H1 (cell line): ENCODE measurements around the gene FOXP4. TPM values are rescaled to one million over a fixed set of nuclear protein-coding genes. Genes with fewer than 3 reads are reported as not detected.

Source experiments
- CTCF ChIA-PET: fragments of 300-600 bp; sonication (Branson Sonifier 250); formaldehyde crosslinking; loops from one replicate; lab custom pipeline; 2021; ENCODE audit not compliant: partially characterized antibody; lab: Charles Lee
- POLR2A ChIA-PET: fragments of 300-600 bp; sonication (Branson Sonifier 250); formaldehyde crosslinking; loops from one replicate; lab custom pipeline; 2021; ENCODE audit warnings: inconsistent platforms; ENCODE audit not compliant: partially characterized antibody; lab: Charles Lee
- DNase-seq, 2 experiments: peaks; one replicate each; pipeline versions ENCODE4 v3.0.0 to v3.0.0-alpha.2; 2010 to 2022; ENCODE audit warnings: low spot score in 2 of 2, low read depth in 1 of 2, mixed read lengths in 1 of 2
- FAIRE-seq: peaks from 2 replicates; lab custom pipeline; 2011; peaks lifted over from hg19 to GRCh38; lab: Jason Lieb, UNC
- H2AFZ ChIP-seq: 2 replicates; pipeline ENCODE4 v1.8.1; 2012; ENCODE audit warnings: low read length, inconsistent platforms
- H2AK5ac ChIP-seq: 2 replicates; pipeline ENCODE4 v1.6.1; 2013; ENCODE audit warnings: low read depth, low read length
- H2BK120ac ChIP-seq: replicated peaks from 2 replicates; pipeline ENCODE3; 2013; ENCODE audit warnings: low read depth, low read length, inconsistent platforms
- H2BK12ac ChIP-seq: 2 replicates; pipeline ENCODE4 v1.6.1; 2013; ENCODE audit warnings: low read depth, low read length
- H2BK15ac ChIP-seq: 2 replicates; pipeline ENCODE4 v1.6.1; 2013; ENCODE audit warnings: low read length
- H2BK20ac ChIP-seq: 2 replicates; pipeline ENCODE4 v1.6.1; 2013; ENCODE audit warnings: low read length
- H2BK5ac ChIP-seq: 2 replicates; pipeline ENCODE4 v1.6.1; 2013; ENCODE audit warnings: low read depth, low read length
- H3K14ac ChIP-seq: 2 replicates; pipeline ENCODE4 v1.6.1; 2013; ENCODE audit warnings: inconsistent platforms; ENCODE audit not compliant: insufficient read length
- H3K18ac ChIP-seq: 2 replicates; pipeline ENCODE4 v1.6.1; 2013; ENCODE audit warnings: low read length; ENCODE audit errors: extremely low read depth
- H3K23ac ChIP-seq: 2 replicates; pipeline ENCODE4 v1.6.1; 2013; ENCODE audit warnings: inconsistent platforms; ENCODE audit not compliant: insufficient read length
- H3K23me2 ChIP-seq: 2 replicates; pipeline ENCODE4 v1.6.1; 2013; ENCODE audit warnings: low read depth, low read length
- H3K27ac ChIP-seq: 2 replicates; pipeline ENCODE4 v1.6.1; 2011; ENCODE audit warnings: low read depth, low read length, inconsistent platforms
- H3K27me3 ChIP-seq, 4 experiments: replicated peaks in 1 of 4; 1 replicate in 1 of 4; 2 replicates in 3 of 4; pipeline versions ENCODE4 v1.6.1 to v1.8.1; 2011 to 2013; ENCODE audit warnings: low read length in 3 of 4, mild to moderate bottlenecking in 3 of 4, inconsistent platforms in 2 of 4, mixed read lengths in 2 of 4, moderate library complexity in 1 of 4; ENCODE audit not compliant: control insufficient read depth in 3 of 4, insufficient read depth in 3 of 4; ENCODE audit errors: extremely low read depth in 1 of 4
- H3K36me3 ChIP-seq, 4 experiments: 2 replicates each; pipeline versions ENCODE4 v1.6.1 to v1.8.1; 2011 to 2013; ENCODE audit warnings: mild to moderate bottlenecking in 4 of 4, low read length in 3 of 4, moderate library complexity in 2 of 4, control low read depth in 1 of 4, inconsistent platforms in 1 of 4; ENCODE audit not compliant: insufficient read depth in 4 of 4, control insufficient read depth in 2 of 4
- H3K4ac ChIP-seq: replicated peaks from 2 replicates; pipeline ENCODE3; 2013; ENCODE audit warnings: low read length, low read depth, mixed read lengths, inconsistent platforms; ENCODE audit not compliant: insufficient read length
- H3K4me1 ChIP-seq, 4 experiments: replicated peaks in 1 of 4; 1 replicate in 1 of 4; 2 replicates in 3 of 4; pipeline versions ENCODE4 v1.6.1 to v1.8.1; 2011 to 2013; ENCODE audit warnings: low read length in 3 of 4, inconsistent platforms in 2 of 4, mixed read lengths in 1 of 4; ENCODE audit not compliant: insufficient read depth in 4 of 4, control insufficient read depth in 3 of 4
- H3K4me2 ChIP-seq, 2 experiments: 2 replicates each; pipeline versions ENCODE4 v1.6.1 to v1.8.1; 2011 to 2013; ENCODE audit warnings: low read depth in 2 of 2, low read length in 2 of 2, control low read depth in 1 of 2, inconsistent platforms in 1 of 2, mild to moderate bottlenecking in 1 of 2; ENCODE audit not compliant: insufficient read depth in 1 of 2
- H3K4me3 ChIP-seq, 4 experiments: fragments of 200-600, 300-600 bp in 1 of 4; sonication (generic), shearing (Covaris generic), sonication (Bioruptor Twin) in 1 of 4; 2 replicates each; pipeline versions ENCODE4 v1.5.1 to v1.8.1; 2011 to 2016; ENCODE audit warnings: low read length in 4 of 4, low read depth in 3 of 4, control low read depth in 2 of 4, inconsistent platforms in 2 of 4, mild to moderate bottlenecking in 2 of 4, mixed read lengths in 1 of 4, moderate library complexity in 1 of 4; ENCODE audit not compliant: insufficient read depth in 2 of 4; ENCODE audit errors: extremely low read depth in 1 of 4
- H3K56ac ChIP-seq: replicated peaks from 2 replicates; pipeline ENCODE3; 2013; ENCODE audit warnings: low read depth, mild to moderate bottlenecking, mixed read lengths, low read length, inconsistent platforms; ENCODE audit not compliant: insufficient read length
- H3K79me1 ChIP-seq: 2 replicates; pipeline ENCODE4 v1.6.1; 2013; ENCODE audit warnings: low read depth, low read length, control low read depth
- H3K79me2 ChIP-seq, 2 experiments: 2 replicates each; pipeline versions ENCODE4 v1.6.1 to v1.8.1; 2012 to 2013; ENCODE audit warnings: low read length in 2 of 2, mild to moderate bottlenecking in 2 of 2, inconsistent platforms in 1 of 2; ENCODE audit not compliant: insufficient read depth in 2 of 2, control insufficient read depth in 1 of 2
- H3K9ac ChIP-seq, 4 experiments: replicated peaks in 1 of 4; 1 replicate in 1 of 4; 2 replicates in 3 of 4; pipeline versions ENCODE4 v1.6.1 to v1.8.1; 2011 to 2013; ENCODE audit warnings: low read depth in 3 of 4, low read length in 3 of 4, control low read depth in 2 of 4, mild to moderate bottlenecking in 2 of 4, moderate library complexity in 2 of 4, inconsistent platforms in 1 of 4; ENCODE audit errors: extremely low read depth in 1 of 4
- H3K9me3 ChIP-seq, 2 experiments: 2 replicates each; pipeline versions ENCODE4 v1.6.1 to v1.8.1; 2012 to 2013; ENCODE audit warnings: mild to moderate bottlenecking in 2 of 2, moderate library complexity in 2 of 2, control low read depth in 1 of 2, inconsistent platforms in 1 of 2, low read depth in 1 of 2, low read length in 1 of 2, mixed read lengths in 1 of 2; ENCODE audit not compliant: insufficient read depth in 2 of 2
- H4K20me1 ChIP-seq, 2 experiments: replicated peaks in 1 of 2; 2 replicates each; pipeline versions ENCODE3 to v1.8.1; 2011 to 2013; ENCODE audit warnings: inconsistent platforms in 2 of 2, low read length in 2 of 2, mild to moderate bottlenecking in 1 of 2; ENCODE audit not compliant: insufficient read depth in 2 of 2, control insufficient read depth in 1 of 2
- H4K5ac ChIP-seq: 2 replicates; pipeline ENCODE4 v1.6.1; 2013; ENCODE audit warnings: low read length, low read depth, mixed read lengths, inconsistent platforms; ENCODE audit not compliant: insufficient read length
- H4K8ac ChIP-seq: 2 replicates; pipeline ENCODE4 v1.8.0; 2013; ENCODE audit warnings: mild to moderate bottlenecking, moderate library complexity, low read length, inconsistent platforms; ENCODE audit not compliant: insufficient read depth; ENCODE audit errors: extremely low read depth
- H4K91ac ChIP-seq: replicated peaks from 2 replicates; pipeline ENCODE3; 2013; ENCODE audit warnings: low read length, mixed read lengths, inconsistent platforms; ENCODE audit not compliant: insufficient read length
- CBX5 ChIP-seq: fragments of 300-800, 300-1000 bp; sonication (generic); IDR thresholded peaks from 2 replicates; pipeline ENCODE4 v1.7.1; 2016; ENCODE audit warnings: antibody characterized with exemption, low read length, low read depth
- CEBPB ChIP-seq: IDR thresholded peaks from 2 replicates; pipeline ENCODE4 v1.6.1; 2012; ENCODE audit warnings: low read depth, low read length
- CHD2 ChIP-seq: IDR thresholded peaks from 2 replicates; pipeline ENCODE4 v1.6.1; 2012; ENCODE audit warnings: low read length, improper control_type of control experiment
- PHF8 ChIP-seq: fragments of 200-600 bp; sonication (generic); conservative IDR thresholded peaks from 2 replicates; pipeline ENCODE4 v1.7.1; 2012; ENCODE audit warnings: low read depth, mild to moderate bottlenecking, inconsistent platforms, low read length, moderate library complexity
- POLR2A ChIP-seq, 2 experiments: IDR thresholded peaks; 1 replicate in 1 of 2; 2 replicates in 1 of 2; pipeline ENCODE4 v1.6.1; 2011; ENCODE audit warnings: low read depth in 2 of 2, low read length in 2 of 2, mild to moderate bottlenecking in 2 of 2; ENCODE audit errors: control extremely low read depth in 1 of 2
- POLR2AphosphoS5 ChIP-seq: IDR thresholded peaks from 2 replicates; pipeline ENCODE4 v1.6.1; 2011; ENCODE audit warnings: low read depth, low read length
- RAD21 ChIP-seq, 2 experiments: IDR thresholded peaks in 1 of 2; conservative IDR thresholded peaks in 1 of 2; 2 replicates each; pipeline ENCODE4 v1.6.1; 2011; ENCODE audit warnings: low read depth in 2 of 2, low read length in 2 of 2, improper control_type of control experiment in 1 of 2, inconsistent platforms in 1 of 2, mild to moderate bottlenecking in 1 of 2, moderate library complexity in 1 of 2
- RXRA ChIP-seq: IDR thresholded peaks from 2 replicates; pipeline ENCODE4 v1.6.1; 2011; ENCODE audit warnings: low read depth, mild to moderate bottlenecking, low read length, moderate library complexity; ENCODE audit not compliant: insufficient read depth
- SAP30 ChIP-seq: fragments of 300-600 bp; sonication (generic); IDR thresholded peaks from 2 replicates; pipeline ENCODE4 v1.7.1; 2012; ENCODE audit warnings: low read length, moderate library complexity, mild to moderate bottlenecking, inconsistent platforms; ENCODE audit not compliant: insufficient read depth, insufficient replicate concordance
- TCF12 ChIP-seq: IDR thresholded peaks from 2 replicates; pipeline ENCODE4 v1.6.1; 2011; ENCODE audit warnings: low read depth, mild to moderate bottlenecking, low read length
- WGBS, 2 experiments: shearing (Covaris generic) in 1 of 2; methylation state at CpG; one replicate each; pipeline versions ENCODE4 v1.1.6 to v1.1.7; 2013 to 2015; ENCODE audit warnings: low lambda C conversion rate in 2 of 2, mixed read lengths in 2 of 2, inconsistent platforms in 1 of 2, low coverage in 1 of 2, missing lambda C conversion rate in 1 of 2; ENCODE audit not compliant: insufficient replicate concordance in 2 of 2, insufficient coverage in 1 of 2, insufficient read length in 1 of 2; ENCODE audit errors: extremely low coverage in 1 of 2, missing lambda C conversion rate in 1 of 2; 5-methylcytosine and 5-hydroxymethylcytosine counted together
- polyA plus RNA-seq, 7 experiments: library from polyadenylated mRNA; depleted of rRNA in 3 of 7; stranded (reverse) in 5 of 7; unstranded in 2 of 7; fragments of >200 nt in 5 of 7; fragments of 200-250 nt in 2 of 7; gene quantifications; 1 replicate in 5 of 7; 2 replicates in 1 of 7; 4 replicates in 1 of 7; pipeline versions ENCODE4 v1.2.1 to v1.2.3, GENCODE V29; 2011 to 2013; ENCODE audit warnings: missing spikeins in 2 of 7, mixed read lengths in 2 of 7
- total RNA-seq: library from RNA; stranded (reverse); fragmentation: NEBNext Ultra II Directional; extraction: Animal tissue kit (Norgen Biotek cat#: 25700); gene quantifications from 2 replicates; pipeline ENCODE4 v1.2.1, GENCODE V29; 2021

Gene FOXP4
- total and polyA plus RNA-seq, 2 of the 8 experiments (the other 6 are each of a cell fraction or from before 2014, with no cell fraction given) = 4.8 to 13.3 TPM

- DNase-seq (no peak), FAIRE-seq (no peak)
- no peak overlapping the region for H3K4me3 ChIP-seq
- H4K91ac ChIP-seq = no peak overlapping the region
- H3K9me3 ChIP-seq = no peaks in the 10 kb centered on the region
- no peak overlapping the region for H2AK5ac ChIP-seq
- no peak for TF ChIP-seq SAP30
- TF ChIP-seq CEBPB = no peak
- no peak for TF ChIP-seq CBX5
- TF ChIP-seq POLR2AphosphoS5 = no peak
- TF ChIP-seq POLR2A (IDR thresholded peaks at IDR 0.05; ENCODE audit: control extremely low read depth in 1 of 2, low read depth in 2 of 2, low read length in 2 of 2) = no peak
- no peak for TF ChIP-seq RXRA
- no peak for TF ChIP-seq PHF8
- TF ChIP-seq TCF12 = no peak
- no peak for TF ChIP-seq CHD2
- TF ChIP-seq RAD21 (IDR thresholded peaks at IDR 0.05 in 1 of 2, conservative IDR thresholded peaks at IDR 0.05 in 1 of 2; ENCODE audit: low read depth in 2 of 2, low read length in 2 of 2) = no peak
- no peaks in the 10 kb centered on the region for H3K36me3 ChIP-seq
- 85% methylated on average over 2 of the region's 2 CpGs; no CpG with 5 or more reads in 1 of the 2 experiments for WGBS, 2 experiments
- no peaks in the 10 kb centered on the region for H3K79me2 ChIP-seq
- H3K4ac ChIP-seq = no peak overlapping the region
- ChIA-PET POLR2A (no interaction called here), CTCF (interaction anchor here (0.9 to 2.7 kb wide), 8 partner anchors 10 to 130 kb away, joined by 3 to 13 read pairs (median 4); no protein-coding TSS in a partner anchor)
- H3K23me2 ChIP-seq = peaks cover 2% of the 10 kb centered on the region; the same call in 1 of the 2 replicates
- H2BK5ac ChIP-seq = no peak overlapping the region
- H2AFZ ChIP-seq = no peak overlapping the region
- no peak overlapping the region for H2BK120ac ChIP-seq
- no peak overlapping the region for H3K4me2 ChIP-seq
- H2BK20ac ChIP-seq = no peak overlapping the region
- no peaks in the 10 kb centered on the region for H3K79me1 ChIP-seq
- no peak overlapping the region for H3K23ac ChIP-seq
- no peak overlapping the region for H4K8ac ChIP-seq
- no peak overlapping the region for H2BK15ac ChIP-seq
- no peak overlapping the region for H3K18ac ChIP-seq
- H4K20me1 ChIP-seq = peaks cover 2% of the 10 kb centered on the region in 2 experiments
- H3K9ac ChIP-seq = no peak overlapping the region
- H3K27me3 ChIP-seq = peaks cover 0 to 19% (median 7%) of the 10 kb centered on the region in 4 experiments; a peak in 6 of 7 replicates
- H3K14ac ChIP-seq = no peak overlapping the region
- no peak overlapping the region for H3K27ac ChIP-seq
- H4K5ac ChIP-seq = no peak overlapping the region
- H3K56ac ChIP-seq = no peak overlapping the region
- H3K4me1 ChIP-seq = no peaks in the 10 kb centered on the region
- no peak overlapping the region for H2BK12ac ChIP-seq
Observed at GRCh38 chr6:41538556-41539182, 7.5 kb upstream of the FOXP4 start.
